GM12872 (cell line): ENCODE data around the gene PROS1.

Experiments used
- TF ChIP-seq, protein P1 (sequence below): IDR thresholded peaks from 3 replicates; pipeline ENCODE4 v1.5.1; 2011; ENCODE audit warnings: low read depth, mild to moderate bottlenecking, low read length, moderate library complexity; ENCODE audit not compliant: insufficient read depth

Gene PROS1

DNA sequence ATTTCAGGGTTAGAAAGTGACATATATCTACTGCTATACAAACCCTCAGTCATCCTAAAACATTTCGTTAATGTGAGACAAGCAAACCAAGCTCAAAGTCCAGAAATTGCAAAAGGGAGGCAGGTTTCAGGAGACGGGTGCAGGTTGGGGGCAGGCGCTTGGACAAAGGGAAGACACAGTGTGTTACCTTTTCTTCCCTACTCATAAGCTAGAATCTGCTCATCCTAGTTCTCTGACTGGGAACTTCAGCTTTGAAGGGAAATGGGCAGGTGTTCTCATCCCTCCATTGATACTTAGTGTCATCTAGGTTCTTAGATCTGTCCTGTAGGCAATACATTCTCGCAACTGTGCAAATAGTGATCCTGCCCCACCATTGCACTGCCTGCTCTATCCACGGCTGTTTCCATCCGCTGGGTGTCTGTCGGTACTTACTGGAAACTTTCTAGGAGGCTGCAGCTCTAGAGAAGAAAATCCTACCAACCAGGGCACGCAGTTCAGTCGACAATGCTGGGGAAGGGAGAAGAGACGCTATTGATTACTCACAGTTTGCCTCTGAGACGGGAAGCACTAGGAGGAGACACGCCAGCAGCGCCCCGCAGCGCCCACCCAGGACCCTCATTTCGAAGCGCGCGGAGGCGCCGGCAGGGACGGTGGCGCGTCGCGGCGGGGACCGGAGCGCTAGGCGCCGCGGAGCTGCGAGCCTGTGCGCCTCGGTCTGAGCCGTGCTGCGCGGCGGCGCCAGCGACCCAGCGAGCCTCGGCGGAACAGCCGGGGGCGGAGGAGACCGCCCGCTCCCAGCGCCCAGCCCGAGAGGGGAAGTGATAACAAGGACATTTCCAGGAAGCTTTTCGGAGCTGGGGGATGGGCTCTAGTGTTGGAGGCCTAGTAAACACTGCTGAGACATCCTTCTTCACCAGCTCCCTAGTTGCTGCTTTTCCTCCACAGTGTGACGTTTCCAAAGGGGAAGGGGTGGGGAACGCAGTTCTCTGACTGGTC lies at the start of gene PROS1:
TSS of gene PROS1 (minus strand) at position 766 of the 996 bp plus-strand sequence. CDS start at position 619, 147 bp downstream.
- TF ChIP-seq, protein P1, sequence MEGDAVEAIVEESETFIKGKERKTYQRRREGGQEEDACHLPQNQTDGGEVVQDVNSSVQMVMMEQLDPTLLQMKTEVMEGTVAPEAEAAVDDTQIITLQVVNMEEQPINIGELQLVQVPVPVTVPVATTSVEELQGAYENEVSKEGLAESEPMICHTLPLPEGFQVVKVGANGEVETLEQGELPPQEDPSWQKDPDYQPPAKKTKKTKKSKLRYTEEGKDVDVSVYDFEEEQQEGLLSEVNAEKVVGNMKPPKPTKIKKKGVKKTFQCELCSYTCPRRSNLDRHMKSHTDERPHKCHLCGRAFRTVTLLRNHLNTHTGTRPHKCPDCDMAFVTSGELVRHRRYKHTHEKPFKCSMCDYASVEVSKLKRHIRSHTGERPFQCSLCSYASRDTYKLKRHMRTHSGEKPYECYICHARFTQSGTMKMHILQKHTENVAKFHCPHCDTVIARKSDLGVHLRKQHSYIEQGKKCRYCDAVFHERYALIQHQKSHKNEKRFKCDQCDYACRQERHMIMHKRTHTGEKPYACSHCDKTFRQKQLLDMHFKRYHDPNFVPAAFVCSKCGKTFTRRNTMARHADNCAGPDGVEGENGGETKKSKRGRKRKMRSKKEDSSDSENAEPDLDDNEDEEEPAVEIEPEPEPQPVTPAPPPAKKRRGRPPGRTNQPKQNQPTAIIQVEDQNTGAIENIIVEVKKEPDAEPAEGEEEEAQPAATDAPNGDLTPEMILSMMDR, result no peak

DNA sequence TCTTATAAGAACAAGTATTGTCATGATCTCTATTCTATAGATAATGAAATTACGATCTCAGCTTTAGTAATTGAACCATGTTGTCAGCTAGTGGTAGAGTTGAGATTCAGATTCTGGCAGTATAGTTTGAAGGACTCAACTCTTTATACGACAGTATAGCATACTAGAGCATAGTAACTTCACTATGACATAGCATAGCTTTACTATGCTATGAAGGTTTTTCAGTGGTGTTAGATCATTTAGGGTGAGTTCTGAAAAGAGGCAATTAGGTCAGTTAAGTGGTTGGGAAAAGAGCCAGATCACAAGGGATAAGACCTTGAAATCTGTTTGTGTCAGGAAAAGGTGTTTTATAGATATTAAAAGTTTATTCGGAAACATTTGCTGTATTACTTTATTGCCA lies 46.6 kb upstream of the PROS1 start:
- TF ChIP-seq, protein P1, result no peak

DNA sequence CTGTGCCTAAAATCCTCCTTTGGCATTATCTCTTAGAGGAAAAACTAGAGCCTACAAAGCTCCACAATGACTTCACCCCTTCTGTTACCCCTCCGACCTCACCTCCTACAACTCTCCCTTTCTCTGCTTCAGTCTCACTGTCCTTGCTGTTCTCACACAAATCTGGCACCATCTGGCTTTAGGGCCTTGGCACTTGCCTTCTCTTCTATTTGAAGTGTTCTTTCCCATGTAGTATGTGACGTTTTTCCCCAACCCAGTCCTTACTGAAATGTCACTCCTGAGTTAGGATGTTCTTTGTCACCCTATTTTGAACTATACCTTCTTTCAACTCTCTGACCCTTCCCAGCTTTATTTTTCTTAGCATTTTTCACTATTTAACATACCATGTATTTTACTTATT lies 46.0 kb upstream of the PROS1 start:
- TF ChIP-seq, protein P1, result no peak

DNA sequence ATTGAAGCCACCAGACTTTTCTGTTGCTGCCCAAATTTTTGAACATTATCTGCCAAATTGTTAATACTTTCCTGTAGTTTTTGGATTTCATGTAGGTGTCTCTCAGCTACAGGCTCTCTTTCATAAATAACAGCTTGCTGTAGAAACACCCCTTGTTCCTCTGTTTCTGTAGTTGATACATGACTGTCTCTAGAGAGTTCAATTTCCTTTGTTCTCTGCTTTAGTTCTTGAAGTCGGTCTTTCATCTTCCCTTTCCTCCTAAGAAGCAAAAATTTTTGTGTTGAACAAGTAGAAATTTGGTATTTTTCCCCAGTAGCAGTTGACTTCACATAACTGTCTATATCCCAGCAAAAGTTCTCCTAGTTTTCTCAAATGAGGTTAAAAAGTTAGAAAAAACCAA lies 41.3 kb upstream of the PROS1 start:
- TF ChIP-seq, protein P1, result no peak

DNA sequence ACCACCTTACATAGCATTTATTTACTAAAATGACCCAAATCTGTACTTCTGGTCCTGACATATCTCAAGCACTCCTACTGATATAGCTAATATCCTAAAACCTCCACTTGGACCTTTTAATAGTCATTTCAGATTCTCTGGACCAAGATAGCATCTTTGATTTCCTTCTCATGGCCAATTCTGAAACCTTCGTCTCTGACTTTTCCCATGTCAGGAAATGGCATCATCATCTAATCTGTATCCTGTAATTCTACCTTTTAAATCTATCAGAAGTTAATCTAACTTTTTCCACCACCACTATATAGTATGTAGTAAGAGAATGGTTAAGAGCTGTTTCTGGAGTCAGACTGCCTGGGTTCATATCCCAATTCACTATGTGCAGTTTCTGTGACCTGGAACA lies 38.5 kb upstream of the PROS1 start:
- TF ChIP-seq, protein P1, result no peak

DNA sequence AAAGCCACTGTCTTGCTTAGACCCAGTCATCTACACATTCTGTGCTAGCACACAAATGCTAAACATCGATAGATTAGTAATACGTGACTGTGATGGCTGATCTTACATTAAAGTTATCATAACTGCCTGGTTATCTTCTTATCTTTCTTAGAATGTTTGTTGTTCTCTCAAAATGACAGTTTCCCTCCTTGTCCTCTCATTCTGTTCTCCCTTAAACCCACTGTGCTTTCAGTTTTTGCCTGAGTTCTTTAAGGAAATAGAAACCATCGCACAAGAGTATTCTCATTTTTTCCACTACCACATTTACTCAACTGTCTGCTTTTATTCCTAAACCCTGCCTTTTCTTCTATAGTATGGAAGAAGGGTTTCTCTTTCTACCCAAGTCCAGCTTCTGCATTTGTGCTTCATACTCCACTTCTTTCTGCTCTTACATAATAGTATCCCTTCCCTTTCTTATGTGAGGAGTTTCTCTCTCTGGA lies 37.6 kb upstream of the PROS1 start:
- TF ChIP-seq, protein P1, result no peak

DNA sequence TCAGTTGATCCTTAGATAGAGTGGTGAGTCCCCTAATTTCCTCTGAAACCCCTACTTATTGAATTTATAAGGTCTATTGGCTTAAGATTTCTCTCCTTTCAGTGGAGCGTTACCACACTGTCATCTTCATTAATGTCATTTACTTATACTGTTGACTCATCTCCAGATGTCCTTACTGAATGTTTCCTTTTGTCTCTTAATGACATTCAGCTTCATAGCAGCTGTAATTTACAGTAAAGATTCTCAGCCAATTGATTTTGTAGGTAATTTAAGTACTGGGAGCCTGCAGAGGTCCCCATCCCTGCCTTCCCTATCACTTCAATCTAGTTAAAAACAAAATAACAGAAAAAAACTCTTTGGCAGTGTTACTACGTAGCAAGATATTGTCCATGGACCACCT lies 35.9 kb upstream of the PROS1 start:
- TF ChIP-seq, protein P1, result no peak
